ENCODE results near the gene IMPDH2.

GRCh38 chr3:48989126-48989795 is 39.9 kb downstream of the IMPDH2 start:
- TF ChIP-seq POLR2A (IDR thresholded peaks at IDR 0.05) (no peak), CTCF (IDR thresholded peaks at IDR 0.05) (no peak)
